ENCODE measurements around the gene VAV1. TPM values are rescaled to one million over a fixed set of nuclear protein-coding genes. Genes with fewer than 3 reads are reported as not detected.
A peak's percentile ranks its signal among the peaks of the same experiment; 100 is the strongest.

Gene VAV1
- 4.4 TPM for total RNA-seq
- 3.0 TPM for polyA plus RNA-seq

- no peaks in the 10 kb centered on the region for H3K36me3 ChIP-seq (ENCODE audit: insufficient read depth)
- peak within 1 kb of the TSS; percentile 39 for H3K4me3 ChIP-seq (ENCODE audit: low read depth, low read length)
- WGBS: 50% methylated on average over 25 of the region's 25 CpGs
- H3K4me1 ChIP-seq (ENCODE audit: insufficient read depth): no peaks in the 10 kb centered on the region
- no peak for DNase-seq (ENCODE audit: extremely low spot score)
- H3K27ac ChIP-seq (ENCODE audit: low read depth): peak within 1 kb of the TSS; percentile 35
These were observed at the start of gene VAV1 for GRCh38 chr19:6772028-6772865. TSS of gene VAV1 (plus strand) at chr19:6772708. CDS start at chr19:6772808, 100 bp downstream.

- no peak overlapping the region for H3K4me3 ChIP-seq (ENCODE audit: low read depth, low read length)
- 11% methylated on average over 13 of the region's 13 CpGs for WGBS
- H3K4me1 ChIP-seq (ENCODE audit: insufficient read depth): no peaks in the 10 kb centered on the region
- no peak for DNase-seq (ENCODE audit: extremely low spot score)
- no peaks in the 10 kb centered on the region for H3K36me3 ChIP-seq (ENCODE audit: insufficient read depth)
- H3K27ac ChIP-seq (ENCODE audit: low read depth): no peak overlapping the region
These were observed 49.3 kb upstream of the VAV1 start for GRCh38 chr19:6723108-6723618.

GRCh38 chr19:6723738-6724137, 48.8 kb upstream of the VAV1 start:
- no peaks in the 10 kb centered on the region for H3K4me1 ChIP-seq (ENCODE audit: insufficient read depth)
- no peak for DNase-seq (ENCODE audit: extremely low spot score)
- WGBS: 52% methylated on average over 5 of the region's 5 CpGs
- H3K27ac ChIP-seq (ENCODE audit: low read depth): peak overlapping the region; percentile 27
- H3K4me3 ChIP-seq (ENCODE audit: low read depth, low read length): no peak overlapping the region
- H3K36me3 ChIP-seq (ENCODE audit: insufficient read depth): no peaks in the 10 kb centered on the region

- 64% methylated on average over 15 of the region's 15 CpGs for WGBS
- Histone ChIP-seq H3K4me1 (ENCODE audit: insufficient read depth) (no peaks in the 10 kb centered on the region), H3K36me3 (ENCODE audit: insufficient read depth) (no peaks in the 10 kb centered on the region), H3K4me3 (ENCODE audit: low read depth, low read length) (no peak overlapping the region), H3K27ac (ENCODE audit: low read depth) (no peak overlapping the region)
- DNase-seq (ENCODE audit: extremely low spot score): no peak
These were observed 47.6 kb upstream of the VAV1 start for GRCh38 chr19:6724631-6725492.

- Histone ChIP-seq H3K4me1 (ENCODE audit: insufficient read depth) (no peaks in the 10 kb centered on the region), H3K36me3 (ENCODE audit: insufficient read depth) (no peaks in the 10 kb centered on the region), H3K27ac (ENCODE audit: low read depth) (no peak overlapping the region), H3K4me3 (ENCODE audit: low read depth, low read length) (no peak overlapping the region)
- no peak for DNase-seq (ENCODE audit: extremely low spot score)
- WGBS: 87% methylated on average over 16 of the region's 16 CpGs
These were observed 46.8 kb upstream of the VAV1 start for GRCh38 chr19:6725513-6726231.

- Histone ChIP-seq H3K4me1 (ENCODE audit: insufficient read depth) (no peaks in the 10 kb centered on the region), H3K4me3 (ENCODE audit: low read depth, low read length) (no peak overlapping the region), H3K36me3 (ENCODE audit: insufficient read depth) (peaks cover 2% of the 10 kb centered on the region), H3K27ac (ENCODE audit: low read depth) (no peak overlapping the region)
- WGBS: 45% methylated on average over 8 of the region's 8 CpGs
- DNase-seq (ENCODE audit: extremely low spot score): no peak
These were observed 44.2 kb upstream of the VAV1 start for GRCh38 chr19:6728346-6728745.

- Histone ChIP-seq H3K27ac (ENCODE audit: low read depth) (no peak overlapping the region), H3K4me1 (ENCODE audit: insufficient read depth) (no peaks in the 10 kb centered on the region), H3K4me3 (ENCODE audit: low read depth, low read length) (no peak overlapping the region), H3K36me3 (ENCODE audit: insufficient read depth) (peaks cover 2% of the 10 kb centered on the region)
- DNase-seq (ENCODE audit: extremely low spot score): no peak
- 89% methylated on average over 23 of the region's 23 CpGs for WGBS
These were observed 42.8 kb upstream of the VAV1 start for GRCh38 chr19:6729573-6730152.

GRCh38 chr19:6730153-6730804, 42.2 kb upstream of the VAV1 start:
- WGBS: 64% methylated on average over 27 of the region's 27 CpGs
- no peak overlapping the region for H3K27ac ChIP-seq (ENCODE audit: low read depth)

GRCh38 chr19:6730941-6731670, 41.4 kb upstream of the VAV1 start:
- no peak for DNase-seq (ENCODE audit: extremely low spot score)
- no peak overlapping the region for H3K27ac ChIP-seq (ENCODE audit: low read depth)
- H3K4me3 ChIP-seq (ENCODE audit: low read depth, low read length): no peak overlapping the region
- H3K36me3 ChIP-seq (ENCODE audit: insufficient read depth): peaks cover 2% of the 10 kb centered on the region
- 88% methylated on average over 30 of the region's 30 CpGs for WGBS
- no peaks in the 10 kb centered on the region for H3K4me1 ChIP-seq (ENCODE audit: insufficient read depth)

More at GRCh38 chr19:6730153-6730804, 42.2 kb upstream of the VAV1 start:
- Histone ChIP-seq H3K36me3 (ENCODE audit: insufficient read depth) (peaks cover 2% of the 10 kb centered on the region), H3K4me3 (ENCODE audit: low read depth, low read length) (no peak overlapping the region), H3K4me1 (ENCODE audit: insufficient read depth) (no peaks in the 10 kb centered on the region)
- no peak for DNase-seq (ENCODE audit: extremely low spot score)

- no peak for DNase-seq (ENCODE audit: extremely low spot score)
- WGBS: 88% methylated on average over 22 of the region's 22 CpGs
- Histone ChIP-seq H3K4me1 (ENCODE audit: insufficient read depth) (no peaks in the 10 kb centered on the region), H3K36me3 (ENCODE audit: insufficient read depth) (peaks cover 2% of the 10 kb centered on the region), H3K4me3 (ENCODE audit: low read depth, low read length) (no peak overlapping the region), H3K27ac (ENCODE audit: low read depth) (no peak overlapping the region)
These were observed 40.7 kb upstream of the VAV1 start for GRCh38 chr19:6731822-6732221.

GRCh38 chr19:6732803-6733337, 39.6 kb upstream of the VAV1 start:
- no peak for DNase-seq (ENCODE audit: extremely low spot score)
- Histone ChIP-seq H3K36me3 (ENCODE audit: insufficient read depth) (peaks cover 2% of the 10 kb centered on the region), H3K27ac (ENCODE audit: low read depth) (no peak overlapping the region), H3K4me1 (ENCODE audit: insufficient read depth) (no peaks in the 10 kb centered on the region), H3K4me3 (ENCODE audit: low read depth, low read length) (no peak overlapping the region)
- WGBS: 92% methylated on average over 21 of the region's 21 CpGs
